GM21825 (cell line): ENCODE results near the gene RUNX2.
"Not testable (repeated sequence)": the region's sequence is repeated elsewhere in the genome, so short reads cannot be mapped to it uniquely, and the experiment has no call there.

Experiments used
- ATAC-seq: cut with Tn5 transposase; IDR thresholded peaks from one replicate; pipeline ENCODE4 v1.9.1; 2021; ENCODE audit warnings: mild to moderate bottlenecking, moderate library complexity; ENCODE audit not compliant: unreplicated experiment

The RUNX2 gene

GRCh38 chr6:45548657-45549515, 220.8 kb downstream of the RUNX2 start:
- ATAC-seq = peak; percentile 97

- no peak for ATAC-seq
These were observed 224.4 kb downstream of the RUNX2 start for GRCh38 chr6:45552536-45552935.

GRCh38 chr6:45553730-45554344, 225.7 kb downstream of the RUNX2 start:
- no peak for ATAC-seq

- no peak for ATAC-seq
These were observed 226.5 kb downstream of the RUNX2 start for GRCh38 chr6:45554591-45554990.

- ATAC-seq = no peak
These were observed 228.0 kb downstream of the RUNX2 start for GRCh38 chr6:45555981-45556771.

- ATAC-seq = no peak
These were observed 228.7 kb downstream of the RUNX2 start for GRCh38 chr6:45556828-45557227.

- no peak for ATAC-seq
These were observed 229.3 kb downstream of the RUNX2 start for GRCh38 chr6:45557454-45557853.

GRCh38 chr6:45558858-45559257, 230.7 kb downstream of the RUNX2 start:
- no peak for ATAC-seq

- not testable (repeated sequence) for ATAC-seq
These were observed 232.2 kb downstream of the RUNX2 start for GRCh38 chr6:45560321-45560820.

- ATAC-seq = no peak
These were observed 234.0 kb downstream of the RUNX2 start for GRCh38 chr6:45562171-45562570.

- ATAC-seq = no peak
These were observed 234.9 kb downstream of the RUNX2 start for GRCh38 chr6:45563041-45563440.

- ATAC-seq = no peak
These were observed 235.7 kb downstream of the RUNX2 start for GRCh38 chr6:45563844-45564243.

GRCh38 chr6:45566882-45567281, 238.8 kb downstream of the RUNX2 start:
- ATAC-seq = no peak

GRCh38 chr6:45567879-45568278, 239.7 kb downstream of the RUNX2 start:
- no peak for ATAC-seq

GRCh38 chr6:45568626-45569025, 240.5 kb downstream of the RUNX2 start:
- ATAC-seq = no peak

- ATAC-seq = no peak
These were observed 241.2 kb downstream of the RUNX2 start for GRCh38 chr6:45569210-45569945.

GRCh38 chr6:45571159-45571558, 243.0 kb downstream of the RUNX2 start:
- ATAC-seq = no peak

- ATAC-seq = no peak
These were observed 244.7 kb downstream of the RUNX2 start for GRCh38 chr6:45572833-45573232.

- no peak for ATAC-seq
These were observed 245.9 kb downstream of the RUNX2 start for GRCh38 chr6:45574014-45574461.

GRCh38 chr6:45574885-45575284, 246.8 kb downstream of the RUNX2 start:
- no peak for ATAC-seq
